K562 (cell line): ENCODE results near the gene FAIM. TPM values are rescaled to one million over a fixed set of nuclear protein-coding genes. Genes with fewer than 3 reads are reported as not detected.

Source experiments
- ATAC-seq: fragments of 200-7000 bp; cut with Tn5 transposase; 3 replicates; pipeline ENCODE4 v1.9.1; 2020; ENCODE audit warnings: moderate library complexity
- BruUV-seq: library from RNA; stranded (reverse); fragments of 400-500 nt; replicated peaks from 2 replicates; lab custom pipeline; 2021; lab: Mats Ljungman, UMichigan
- CTCF ChIA-PET: fragments of 300-600 bp; formaldehyde crosslinking; extraction: SDS; loops from one replicate; lab custom pipeline; 2021; ENCODE audit warnings: low intra/inter-chr PET ratio; lab: Yijun Ruan, JAX
- POLR2A ChIA-PET: fragments of 300-600, 350-650 bp; sonication (Branson Sonifier 250); formaldehyde crosslinking; extraction: SDS; loops from one replicate; lab custom pipeline; 2021; ENCODE audit warnings: antibody characterized with exemption, inconsistent platforms; lab: Yijun Ruan, JAX
- DNase-seq, 4 experiments: peaks; one replicate each; pipeline versions ENCODE4 v3.0.0 to v3.0.0-alpha.2; 2011 to 2018; ENCODE audit warnings: low spot score in 3 of 4, mixed read lengths in 3 of 4; ENCODE audit errors: extremely low read depth in 1 of 4
- FAIRE-seq: peaks from 2 replicates; lab custom pipeline; 2011; peaks lifted over from hg19 to GRCh38; lab: Jason Lieb, UNC
- H2AFZ ChIP-seq: 2 replicates; pipeline ENCODE4 v1.6.0; 2011; ENCODE audit warnings: low read depth, low read length, control low read depth, inconsistent platforms
- H3K27ac ChIP-seq: fragments of 200-600 bp; 3 replicates; pipeline ENCODE4 v1.8.0; 2011; ENCODE audit warnings: low read depth, mild to moderate bottlenecking, control low read depth, inconsistent platforms, low read length, moderate library complexity, mixed read lengths; ENCODE audit errors: extremely low read depth
- H3K27me3 ChIP-seq, 2 experiments: fragments of 300-600 bp in 1 of 2; 2 replicates in 1 of 2; 3 replicates in 1 of 2; pipeline versions ENCODE4 v1.6.0 to v1.8.0; 2011; ENCODE audit warnings: inconsistent platforms in 2 of 2, low read length in 2 of 2, mild to moderate bottlenecking in 1 of 2, mixed read lengths in 1 of 2, moderate library complexity in 1 of 2; ENCODE audit not compliant: control insufficient read depth in 2 of 2, insufficient read depth in 2 of 2
- H3K36me3 ChIP-seq: fragments of 300-600 bp; 3 replicates; pipeline ENCODE4 v1.8.0; 2011; ENCODE audit warnings: mild to moderate bottlenecking, low read length, inconsistent platforms; ENCODE audit not compliant: control insufficient read depth, insufficient read depth
- H3K4me1 ChIP-seq, 2 experiments: fragments of 200-600 bp in 1 of 2; replicated peaks in 1 of 2; 2 replicates in 1 of 2; 3 replicates in 1 of 2; pipeline versions ENCODE4 v1.5.1 to v1.8.0; 2011; ENCODE audit warnings: inconsistent platforms in 2 of 2, low read length in 2 of 2, mild to moderate bottlenecking in 1 of 2, mixed read lengths in 1 of 2, moderate library complexity in 1 of 2; ENCODE audit not compliant: control insufficient read depth in 2 of 2, insufficient read depth in 2 of 2
- H3K4me2 ChIP-seq: 2 replicates; pipeline ENCODE4 v1.6.1; 2011; ENCODE audit warnings: low read length, control low read depth, inconsistent platforms, mixed read lengths; ENCODE audit not compliant: insufficient read depth
- H3K4me3 ChIP-seq: fragments of 200-600 bp; sonication (generic), shearing (Covaris generic); 2 replicates; pipeline ENCODE4 v1.5.1; 2016; ENCODE audit warnings: control low read depth, inconsistent platforms
- H3K79me2 ChIP-seq: fragments of 200-600 bp; 3 replicates; pipeline ENCODE4 v1.8.0; 2011; ENCODE audit warnings: low read length, inconsistent platforms; ENCODE audit not compliant: control insufficient read depth, insufficient read depth
- H3K9ac ChIP-seq, 2 experiments: 2 replicates each; pipeline versions ENCODE4 v1.6.0 to v1.6.1; 2011; ENCODE audit warnings: low read depth in 2 of 2, low read length in 2 of 2, control low read depth in 1 of 2, inconsistent platforms in 1 of 2, mild to moderate bottlenecking in 1 of 2, mixed read lengths in 1 of 2; ENCODE audit not compliant: insufficient read depth in 1 of 2
- H3K9me1 ChIP-seq: one replicate; pipeline ENCODE4 v1.6.0; 2011; ENCODE audit warnings: inconsistent platforms, mild to moderate bottlenecking, low read length, moderate library complexity; ENCODE audit not compliant: control insufficient read depth, insufficient read depth
- H3K9me3 ChIP-seq: replicated peaks from 2 replicates; pipeline ENCODE4 v1.5.1; 2011; ENCODE audit warnings: low read depth, low read length, inconsistent platforms; ENCODE audit not compliant: control insufficient read depth, insufficient read depth
- H4K20me1 ChIP-seq: replicated peaks from 2 replicates; pipeline ENCODE4 v1.6.1; 2011; ENCODE audit warnings: low read length, inconsistent platforms, mixed read lengths; ENCODE audit not compliant: control insufficient read depth, insufficient read depth
- CBX3 ChIP-seq, 2 experiments: IDR thresholded peaks; 1 replicate in 1 of 2; 2 replicates in 1 of 2; pipeline ENCODE4 v1.6.1; 2012; ENCODE audit warnings: inconsistent platforms in 2 of 2, low read length in 2 of 2, borderline replicate concordance in 1 of 2, control low read depth in 1 of 2
- CC2D1A ChIP-seq: fragments of 450-650 bp; IDR thresholded peaks from 2 replicates; pipeline ENCODE4 v1.6.1; 2017; ENCODE audit warnings: mild to moderate bottlenecking
- CREB3L1 ChIP-seq: fragments of 450-650 bp; IDR thresholded peaks from 2 replicates; pipeline ENCODE4 v1.6.1; 2014; ENCODE audit warnings: low read depth, mild to moderate bottlenecking, moderate library complexity, borderline replicate concordance
- HNRNPLL ChIP-seq: fragments of 200-400 bp; formaldehyde crosslinking; IDR thresholded peaks from 2 replicates; pipeline ENCODE4 v1.6.1; 2017; ENCODE audit warnings: low read length, low read depth, mild to moderate bottlenecking; ENCODE audit not compliant: poor library complexity, severe bottlenecking
- KLF16 ChIP-seq: IDR thresholded peaks from 2 replicates; pipeline ENCODE4 v1.6.1; 2016; ENCODE audit warnings: antibody characterized with exemption
- POLR2A ChIP-seq: fragments of 450-650 bp; conservative IDR thresholded peaks from 2 replicates; pipeline ENCODE4 v1.6.1; 2016
- RBFOX2 ChIP-seq: fragments of 200-400 bp; formaldehyde crosslinking; IDR thresholded peaks from 2 replicates; pipeline ENCODE4 v1.6.1; 2017; ENCODE audit warnings: low read depth, mild to moderate bottlenecking, low read length, moderate library complexity
- TRIM28 ChIP-seq: fragments of 450-650 bp; IDR thresholded peaks from 2 replicates; pipeline ENCODE4 v1.6.1; 2017
- ZFP30 ChIP-seq: fragments of 250-450 bp; sonication (Bioruptor Pico); IDR thresholded peaks from 2 replicates; pipeline ENCODE4 v1.8.0; 2022; ENCODE audit warnings: moderate library complexity, mild to moderate bottlenecking, inconsistent platforms, borderline replicate concordance
- ZNF324 ChIP-seq: fragments of 250-450 bp; sonication (Bioruptor Pico); IDR thresholded peaks from 2 replicates; pipeline ENCODE4 v1.4.0; 2020; ENCODE audit warnings: mild to moderate bottlenecking
- ZNF445 ChIP-seq: fragments of 250-450 bp; sonication (Bioruptor Pico); IDR thresholded peaks from 2 replicates; pipeline ENCODE4 v1.4.0; 2020; ENCODE audit warnings: low read depth, mild to moderate bottlenecking, moderate library complexity
- WGBS: fragments of 100-300 bp; shearing (Covaris generic); methylation state at CpG from one replicate; pipeline ENCODE4 v1.1.6; 2016; ENCODE audit warnings: low coverage, mixed read lengths; ENCODE audit not compliant: insufficient coverage; ENCODE audit errors: missing lambda C conversion rate; 5-methylcytosine and 5-hydroxymethylcytosine counted together
- in situ Hi-C: fragments of 300-500 bp; cut with MboI; formaldehyde crosslinking; loops from 4 replicates; pipeline ENCODE4 v1.15.0; 2018; ENCODE audit warnings: inconsistent platforms, mixed read lengths
- intact Hi-C: fragments of 100-400 bp; cut with micrococcal nuclease; formaldehyde crosslinking; loops from 2 replicates; pipeline ENCODE4 v1.14.2; 2022
- polyA plus RNA-seq, 8 experiments: library from polyadenylated mRNA; depleted of rRNA in 4 of 8; stranded (reverse) in 5 of 8; unstranded in 3 of 8; fragments of >200 nt; fragmentation: Nextera tagmentation in 2 of 8; fragmentation: Illumina TruSeq in 1 of 8; extraction: Ambion mirVana in 2 of 8; extraction: Trizol in 1 of 8; gene quantifications; 2 replicates each; pipeline versions ENCODE4 v1.2.1 to v1.2.3, GENCODE V29; 2011 to 2014; ENCODE audit warnings: inconsistent platforms in 1 of 8, missing spikeins in 1 of 8
- total RNA-seq, 7 experiments: library from RNA; depleted of rRNA in 6 of 7; stranded (reverse); fragments of >200 nt in 6 of 7; fragmentation: Illumina TruSeq in 2 of 7; extraction: Trizol in 2 of 7; gene quantifications; 2 replicates each; pipeline versions ENCODE4 v1.2.1 to v1.2.3, GENCODE V29; 2011 to 2021; ENCODE audit warnings: low replicate concordance in 1 of 7

Gene FAIM
- total and polyA plus RNA-seq, 9 of the 15 experiments (the other 6 are each of a cell fraction or from before 2014, with no cell fraction given): 2.5 to 7.9 (median 6.6) TPM

GRCh38 chr3:138642226-138642926, 33.8 kb downstream of the FAIM start (continued):
- TF ChIP-seq CREB3L1: peak; percentile 34; the same call in 1 of the 2 replicates
- TF ChIP-seq CC2D1A: 0 out of 2 replicates have a peak, but pooled peaks have one; percentile 25
- no peak for TF ChIP-seq RBFOX2
- TF ChIP-seq POLR2A: peak; percentile 42
- TF ChIP-seq HNRNPLL: no peak
- peak; percentile 64; the same call in 1 of the 2 replicates for TF ChIP-seq KLF16

GRCh38 chr3:138642927-138643253, 34.3 kb downstream of the FAIM start:
- ChIA-PET POLR2A (no interaction called here), CTCF (no interaction called here)
- H3K79me2 ChIP-seq: no peaks in the 10 kb centered on the region
- no peak overlapping the region for H2AFZ ChIP-seq
- no peaks in the 10 kb centered on the region for H3K4me1 ChIP-seq
- H3K36me3 ChIP-seq: no peaks in the 10 kb centered on the region
- peak; percentile 80 for TF ChIP-seq ZNF445
- TF ChIP-seq ZFP30 (CRISPR knock-in tag): no peak
- TF ChIP-seq CBX3 (IDR thresholded peaks at IDR 0.05; ENCODE audit: borderline replicate concordance in 1 of 2, low read length in 2 of 2): peak in 1 of 2 experiments; percentile 63; a peak in 1 of 3 replicates
- peak; percentile 98 for TF ChIP-seq ZNF324 (CRISPR knock-in tag)
- peak; percentile 61; the same call in 1 of the 2 replicates for TF ChIP-seq TRIM28
- in situ Hi-C loops (no loop called here), intact Hi-C loops (no loop called here)
- H3K4me3 ChIP-seq: no peak overlapping the region
- H3K9me1 ChIP-seq: no peaks in the 10 kb centered on the region
- WGBS: 68% methylated on average over 1 of the region's 1 CpG
- no TSS peak for BruUV-seq
- no peak overlapping the region for H3K27ac ChIP-seq
- H3K9me3 ChIP-seq: peaks cover 6% of the 10 kb centered on the region; the same call in 1 of the 2 replicates
- no peaks in the 10 kb centered on the region for H4K20me1 ChIP-seq
- H3K27me3 ChIP-seq: no peaks in the 10 kb centered on the region
- DNase-seq (no peak), FAIRE-seq (no peak), ATAC-seq (no peak)
- H3K9ac ChIP-seq: no peak overlapping the region
- no peak overlapping the region for H3K4me2 ChIP-seq
